Stimulated activated CD8-positive, alpha-beta memory T cell treated with anti-CD3 and anti-CD28 coated beads, Interleukin-12 subunit alpha, Interleukin-12 subunit beta, amount 100 ng/mL, for 24 hours (primary cell): Measurements from ENCODE around the gene INAFM1.

ENCODE experiments used
- DNase-seq: peaks from one replicate; pipeline ENCODE4 v3.0.0-alpha.2; 2020; ENCODE audit errors: extremely low read depth

Gene INAFM1

GRCh38 chr19:47274071-47274890 is at the start of gene INAFM1:
Gene INAFM1, plus strand, starts transcription at chr19:47274885. Its CDS starts 35 bp downstream, at chr19:47274920.
- peak; percentile 99 for DNase-seq

DNA sequence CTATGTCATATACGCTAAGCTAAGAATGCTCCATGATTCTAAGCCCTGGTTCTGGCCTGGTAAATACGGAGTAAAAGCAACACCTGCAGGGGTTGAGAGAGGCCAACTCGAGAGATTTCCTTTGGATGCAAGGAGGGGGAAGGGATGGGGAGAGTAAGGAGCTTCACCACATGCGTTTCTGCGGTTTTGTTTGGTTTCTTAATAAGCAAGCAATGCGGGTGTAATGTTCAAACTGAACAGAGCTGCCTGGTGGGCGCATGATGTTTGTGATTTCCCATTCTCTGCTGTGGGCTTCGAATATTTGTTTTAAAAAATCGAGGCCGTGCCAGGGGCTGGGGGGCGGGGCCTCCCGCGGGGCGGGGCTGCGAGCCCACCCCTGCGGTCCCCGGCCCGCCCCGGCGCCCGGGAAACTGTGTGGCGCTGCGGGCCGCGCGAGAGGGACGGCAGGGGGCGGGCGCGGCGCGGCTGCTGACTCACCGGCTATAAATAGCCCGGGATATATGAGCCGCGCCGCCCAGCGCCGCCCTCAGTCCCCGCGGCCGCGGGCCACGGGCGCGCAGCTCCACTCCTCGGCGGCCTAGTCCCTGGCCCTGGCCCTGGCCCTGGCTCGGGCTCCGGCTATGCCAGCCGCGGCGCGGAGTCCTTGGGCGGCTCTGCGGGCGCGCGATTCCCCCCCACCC is 48.8 kb upstream of the INAFM1 start:
- peak; percentile 65 for DNase-seq

DNA sequence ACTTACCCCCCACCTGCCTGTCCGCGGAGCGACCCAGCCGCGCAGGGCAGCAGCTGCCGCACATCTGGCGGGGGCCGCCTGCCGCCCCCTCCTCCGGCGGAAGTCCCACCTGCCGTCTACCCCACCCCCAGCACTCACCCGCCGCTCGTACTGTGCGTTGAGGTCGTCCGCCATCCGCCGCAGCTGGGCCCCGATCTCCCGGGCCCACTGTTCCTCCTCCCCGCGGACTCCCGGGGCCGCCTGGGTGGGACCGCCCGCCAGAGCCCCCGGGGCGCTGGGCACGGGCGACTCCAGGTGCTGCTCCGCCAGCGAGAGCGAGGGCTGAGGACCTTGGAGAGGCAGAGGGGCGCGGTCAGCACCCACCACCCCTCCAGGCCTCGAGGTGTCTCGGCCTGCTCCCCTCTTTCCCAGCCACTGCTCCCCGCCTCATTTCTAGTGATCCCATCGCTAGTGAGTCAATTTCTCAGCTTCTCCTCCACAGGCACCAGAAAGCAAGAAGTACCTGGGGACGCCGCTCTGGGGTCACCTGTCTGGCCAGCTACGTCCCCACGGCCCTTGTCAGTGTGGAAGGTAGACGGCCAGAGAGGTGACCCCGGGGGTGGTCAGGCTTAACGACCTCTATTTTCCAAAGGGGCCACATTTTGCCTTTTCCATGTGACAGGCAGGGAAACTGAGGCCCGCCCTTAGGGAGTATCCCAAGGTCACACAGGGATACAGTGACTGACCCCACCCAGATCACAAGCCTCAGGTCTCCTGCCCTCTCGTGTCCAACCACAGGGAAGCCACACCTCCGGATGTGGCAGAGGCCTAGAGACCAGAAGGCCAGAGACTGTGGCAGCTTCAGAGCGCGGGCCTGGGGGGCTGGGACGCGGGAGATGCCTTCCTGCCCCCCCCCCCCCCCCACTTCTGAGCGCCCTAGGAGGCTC is 48.0 kb upstream of the INAFM1 start:
- DNase-seq, result no peak

GRCh38 chr19:47227352-47228167 is 47.1 kb upstream of the INAFM1 start:
- no peak for DNase-seq

- no peak for DNase-seq
These were observed 46.3 kb upstream of the INAFM1 start for GRCh38 chr19:47228168-47228936.

- DNase-seq, result no peak
These were observed 45.6 kb upstream of the INAFM1 start for GRCh38 chr19:47228937-47229675.

- no peak for DNase-seq
These were observed 45.0 kb upstream of the INAFM1 start for GRCh38 chr19:47229676-47230053.

DNA sequence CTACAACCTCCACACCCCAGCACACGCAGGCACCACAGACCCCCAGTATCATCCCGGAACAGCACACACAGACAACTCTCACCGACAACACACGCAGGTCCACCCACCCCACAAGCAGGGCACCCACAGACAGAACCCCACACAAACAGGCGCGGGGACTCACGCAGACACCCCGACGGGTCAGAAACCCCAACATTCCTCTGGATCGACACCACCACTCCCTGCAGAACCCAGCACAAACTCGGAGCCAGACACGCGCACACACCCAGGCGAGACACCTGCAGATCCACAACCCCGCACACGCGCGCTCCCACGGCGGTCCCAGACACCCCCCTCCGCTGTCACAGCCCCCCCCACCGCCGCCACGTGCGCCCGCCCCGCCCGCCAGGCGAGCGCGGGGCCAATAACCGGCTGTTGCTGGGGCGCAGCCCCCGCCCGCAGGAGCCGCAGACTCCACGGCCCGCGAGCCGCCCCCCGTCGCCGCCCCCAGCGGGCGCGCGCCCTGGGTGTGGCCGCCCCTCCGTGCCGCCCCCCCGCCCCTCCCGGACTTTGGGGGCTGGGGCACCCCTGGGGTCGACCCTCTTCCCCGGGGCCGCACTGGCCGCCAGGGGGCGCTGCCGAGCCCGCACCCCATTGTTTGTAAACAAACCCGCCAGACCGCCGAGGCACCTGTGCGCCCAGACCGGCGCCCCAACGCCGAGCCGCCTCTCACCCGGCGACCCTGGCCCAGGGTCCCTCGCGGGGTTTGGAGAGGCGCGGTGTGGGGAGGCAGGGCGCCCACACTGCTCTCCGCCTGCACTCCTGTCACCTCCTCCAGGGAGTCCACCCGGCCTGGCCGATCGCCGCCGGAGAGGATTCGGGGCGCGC is 44.4 kb upstream of the INAFM1 start:
- DNase-seq, result no peak

- no peak for DNase-seq
These were observed 43.8 kb upstream of the INAFM1 start, which contains the start of gene BBC3 for GRCh38 chr19:47230921-47231214. Gene BBC3, minus strand, starts transcription at chr19:47231199. Its CDS starts 2,768 bp downstream, at chr19:47228431.

DNA sequence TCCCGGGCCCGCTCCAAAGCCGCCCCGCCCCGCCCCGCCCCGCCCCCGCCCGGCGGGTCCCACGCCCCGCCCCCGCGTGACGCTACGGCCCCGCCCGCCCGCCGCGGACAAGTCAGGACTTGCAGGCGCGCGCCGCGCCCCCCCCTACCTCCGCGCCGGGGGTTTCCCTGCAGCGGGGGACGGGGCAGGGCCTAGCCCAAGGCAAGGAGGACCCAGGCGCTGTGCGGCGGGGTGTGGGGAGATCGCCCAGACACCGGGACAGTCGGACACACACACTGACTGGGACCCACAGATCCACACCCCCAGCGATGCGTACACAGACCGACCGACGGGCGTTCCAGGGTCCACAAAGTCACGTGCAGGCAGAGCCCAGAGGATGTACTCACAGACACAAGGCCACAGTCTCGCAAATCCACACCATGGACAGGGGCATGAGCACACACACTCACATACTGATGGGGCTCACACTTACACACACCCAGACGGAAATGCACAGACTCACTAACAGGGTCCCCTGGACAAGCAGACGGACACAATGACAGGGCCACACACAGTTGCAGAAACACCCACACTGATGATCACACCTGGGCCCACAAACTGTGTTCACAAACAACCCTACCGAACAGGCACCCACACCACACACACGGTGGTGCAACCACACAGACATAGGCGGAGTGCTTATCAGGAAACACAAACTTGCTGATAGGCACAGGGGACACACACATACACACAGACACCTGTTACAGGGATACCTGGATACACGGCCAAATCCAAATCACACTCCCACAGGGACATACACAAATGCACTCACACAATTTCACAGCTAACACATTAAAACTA is 43.2 kb upstream of the INAFM1 start:
- peak; percentile 76 for DNase-seq

DNA sequence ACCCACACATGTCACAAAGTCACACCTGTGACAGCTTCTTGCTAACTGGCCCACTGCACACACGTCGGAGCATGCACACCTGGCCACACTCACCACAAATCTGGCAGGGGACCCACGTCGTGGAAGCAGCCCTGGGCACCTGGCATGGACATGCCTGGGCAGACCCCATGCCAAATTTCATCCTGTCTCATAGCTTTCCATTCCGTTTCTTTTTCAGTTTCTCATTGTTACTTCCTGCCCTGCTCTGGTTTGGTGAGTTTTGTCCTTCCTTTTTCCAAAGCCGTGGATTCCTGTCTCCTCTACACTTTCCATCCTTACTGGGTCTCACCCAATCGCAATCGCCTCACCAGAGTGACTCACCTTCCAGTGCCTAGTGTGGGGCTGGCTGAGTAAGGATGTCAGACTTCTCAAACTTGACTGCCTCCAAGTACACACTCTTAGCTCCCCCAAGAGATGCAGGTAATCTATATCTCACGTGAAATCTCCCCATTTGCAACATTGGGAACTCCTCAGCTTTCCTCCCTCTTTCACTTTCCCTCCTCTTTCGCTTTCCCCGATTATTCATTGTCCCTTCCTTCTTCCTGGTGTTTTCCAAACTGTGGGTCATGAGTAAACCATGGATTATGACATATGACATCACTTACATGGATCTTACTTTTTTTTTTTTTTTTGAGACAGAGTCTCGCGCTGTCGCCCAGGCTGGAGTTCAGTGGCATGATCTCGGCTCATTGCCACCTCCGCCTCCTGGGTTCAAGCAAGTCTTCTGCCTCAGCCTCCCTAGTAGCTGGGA is 42.1 kb upstream of the INAFM1 start:
- DNase-seq, result no peak

DNA sequence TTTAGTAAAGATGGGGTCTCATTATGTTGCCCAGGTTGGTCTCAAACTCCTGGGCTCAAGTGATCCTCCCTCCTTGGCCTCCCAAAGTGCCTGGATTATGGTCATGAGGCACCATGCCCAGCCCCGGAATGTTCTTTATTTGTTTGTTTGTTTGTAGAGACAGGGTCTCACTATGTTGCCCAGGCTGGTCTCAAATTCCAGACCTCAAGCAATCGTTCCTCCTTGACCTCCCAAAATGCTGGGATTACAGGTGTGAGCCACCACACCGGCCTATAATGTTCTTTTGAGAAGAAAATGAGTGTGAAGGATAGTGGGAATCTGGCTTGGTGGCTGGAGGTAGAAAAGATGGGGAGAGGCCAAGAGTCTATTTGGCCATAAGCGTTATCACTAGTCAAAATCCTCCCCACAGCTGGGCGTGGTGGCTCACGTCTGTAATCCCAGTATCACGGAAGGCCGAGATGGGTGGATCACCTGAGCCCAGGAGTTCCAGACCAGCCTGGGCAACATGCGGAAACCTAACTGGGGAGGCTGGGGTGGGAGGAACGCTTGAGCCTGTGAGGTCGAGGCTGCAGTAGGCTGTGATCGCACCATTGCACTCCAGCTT is 38.5 kb upstream of the INAFM1 start:
- no peak for DNase-seq

- no peak for DNase-seq
These were observed 35.5 kb upstream of the INAFM1 start for GRCh38 chr19:47239152-47239551.

- DNase-seq, result no peak
These were observed 34.9 kb upstream of the INAFM1 start for GRCh38 chr19:47239610-47240296.

DNA sequence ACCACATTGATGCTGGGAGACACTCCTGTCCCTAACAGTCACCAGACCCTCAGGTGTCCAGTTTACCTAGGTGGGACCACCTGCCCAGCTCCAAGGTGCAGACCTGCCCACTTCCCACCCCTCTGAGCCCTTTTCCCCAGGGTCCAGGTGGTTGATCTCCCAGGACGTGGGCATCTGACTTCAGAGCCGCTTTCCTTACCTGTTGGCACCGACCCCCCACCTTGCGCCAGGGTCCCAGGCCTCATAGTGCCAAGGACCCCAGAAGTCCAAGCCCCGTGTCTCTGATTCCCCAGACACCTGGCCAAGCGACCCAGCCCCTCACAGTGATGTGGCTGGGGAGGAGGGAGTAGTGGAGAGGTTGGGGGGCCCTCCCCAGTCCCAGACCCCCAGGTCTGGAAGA is 34.1 kb upstream of the INAFM1 start:
- DNase-seq, result no peak
